GM12878 (cell line): ENCODE results near the gene NPAS3. TPM values are rescaled to one million over a fixed set of nuclear protein-coding genes. Genes with fewer than 3 reads are reported as not detected.

Source experiments
- ATAC-seq: fragments of 200-7000 bp; cut with Tn5 transposase; 3 replicates; pipeline ENCODE4 v1.9.1; 2020; ENCODE audit warnings: mild to moderate bottlenecking, moderate library complexity
- BruUV-seq: library from RNA; stranded (reverse); fragments of 400-500 nt; replicated peaks from 2 replicates; lab custom pipeline; 2021; lab: Mats Ljungman, UMichigan
- CTCF ChIA-PET: fragments of 300-600 bp; sonication (Branson Sonifier 250); formaldehyde crosslinking; extraction: SDS; loops from one replicate; lab custom pipeline; 2021; ENCODE audit warnings: inconsistent platforms; lab: Yijun Ruan, JAX
- POLR2A ChIA-PET: fragments of 350-600 bp; formaldehyde crosslinking; extraction: SDS; loops from one replicate; lab custom pipeline; 2021; ENCODE audit warnings: inconsistent platforms; lab: Charles Lee
- RAD21 ChIA-PET: fragments of 300-600 bp; sonication (Branson Sonifier 250); formaldehyde crosslinking; loops from one replicate; lab custom pipeline; 2023; ENCODE audit warnings: antibody characterized with exemption; ENCODE audit not compliant: unreplicated experiment; lab: Charles Lee
- SMC1A ChIA-PET: fragments of 300-600 bp; sonication (Branson Sonifier 250); formaldehyde crosslinking; loops from one replicate; lab custom pipeline; 2023; ENCODE audit not compliant: unreplicated experiment, uncharacterized antibody; lab: Charles Lee
- DNase-seq: peaks from one replicate; pipeline ENCODE4 v3.0.0-alpha.2; 2011; ENCODE audit warnings: low read depth, low spot score
- FAIRE-seq: peaks from 3 replicates; lab custom pipeline; 2011; peaks lifted over from hg19 to GRCh38; lab: Jason Lieb, UNC
- H2AFZ ChIP-seq: 2 replicates; pipeline ENCODE4 v1.6.0; 2011; ENCODE audit warnings: low read depth, low read length, control low read depth; ENCODE audit not compliant: control insufficient read depth
- H3K27ac ChIP-seq: 2 replicates; pipeline ENCODE4 v1.5.1; 2011; ENCODE audit warnings: control low read depth; ENCODE audit not compliant: control insufficient read depth, insufficient read depth
- H3K27me3 ChIP-seq, 2 experiments: replicated peaks in 1 of 2; 2 replicates each; pipeline versions ENCODE4 v1.6.0 to v1.6.1; 2011; ENCODE audit warnings: low read length in 1 of 2; ENCODE audit not compliant: control insufficient read depth in 2 of 2, insufficient read depth in 2 of 2
- H3K36me3 ChIP-seq, 2 experiments: 2 replicates each; pipeline ENCODE4 v1.5.1; 2011; ENCODE audit warnings: low read length in 1 of 2; ENCODE audit not compliant: control insufficient read depth in 2 of 2, insufficient read depth in 2 of 2
- H3K4me1 ChIP-seq: 2 replicates; pipeline ENCODE4 v1.6.1; 2011; ENCODE audit warnings: mild to moderate bottlenecking, low read length, moderate library complexity, mixed read lengths; ENCODE audit not compliant: control insufficient read depth, insufficient read depth
- H3K4me2 ChIP-seq: 2 replicates; pipeline ENCODE4 v1.6.0; 2011; ENCODE audit warnings: control low read depth; ENCODE audit not compliant: control insufficient read depth, insufficient read depth
- H3K4me3 ChIP-seq: fragments of 200-600 bp; sonication (generic); 2 replicates; pipeline ENCODE4 v1.5.1; 2016
- H3K79me2 ChIP-seq: 2 replicates; pipeline ENCODE4 v1.6.0; 2011; ENCODE audit warnings: low read length; ENCODE audit not compliant: control insufficient read depth, insufficient read depth
- H3K9ac ChIP-seq: 2 replicates; pipeline ENCODE4 v1.8.0; 2011; ENCODE audit warnings: low read length, control low read depth, mixed read lengths; ENCODE audit not compliant: control insufficient read depth, insufficient read depth
- H3K9me3 ChIP-seq: replicated peaks from 3 replicates; pipeline ENCODE4 v1.5.1; 2011; ENCODE audit warnings: mild to moderate bottlenecking, low read length; ENCODE audit not compliant: control insufficient read depth, insufficient read depth
- H4K20me1 ChIP-seq: 2 replicates; pipeline ENCODE4 v1.6.0; 2011; ENCODE audit not compliant: control insufficient read depth, insufficient read depth
- CHD2 ChIP-seq: IDR thresholded peaks from 2 replicates; pipeline ENCODE4 v1.6.1; 2011; ENCODE audit warnings: low read depth, low read length, improper control_type of control experiment, borderline replicate concordance
- WRNIP1 ChIP-seq: IDR thresholded peaks from 2 replicates; pipeline ENCODE4 v1.6.1; 2011; ENCODE audit warnings: low read depth, low read length, improper control_type of control experiment, borderline replicate concordance
- WGBS: methylation state at CpG from one replicate; pipeline ENCODE4 v1.1.6; 2016; ENCODE audit warnings: low lambda C conversion rate; ENCODE audit not compliant: insufficient replicate concordance, insufficient coverage; ENCODE audit errors: missing lambda C conversion rate; 5-methylcytosine and 5-hydroxymethylcytosine counted together
- in situ Hi-C: fragments of 300-500 bp; cut with MboI; formaldehyde crosslinking; loops from 9 replicates; pipeline ENCODE4 v1.14.3; 2018; ENCODE audit warnings: mixed read lengths
- intact Hi-C: fragments of 100-400 bp; cut with micrococcal nuclease; formaldehyde crosslinking; loops from one replicate; pipeline ENCODE4 v1.14.2; 2022; ENCODE audit not compliant: unreplicated experiment
- polyA plus RNA-seq, 11 experiments: library from polyadenylated mRNA; depleted of rRNA in 4 of 11; unstranded in 6 of 11; stranded (reverse) in 5 of 11; fragments of >200 nt; fragmentation: Nextera tagmentation in 4 of 11; fragmentation: Illumina TruSeq in 1 of 11; extraction: Ambion mirVana in 4 of 11; extraction: Trizol in 1 of 11; gene quantifications; 1 replicate in 1 of 11; 2 replicates in 10 of 11; pipeline versions ENCODE4 v1.2.1 to v1.2.3, GENCODE V29; 2011 to 2016; ENCODE audit warnings: inconsistent platforms in 2 of 11, missing spikeins in 2 of 11, low read depth in 1 of 11
- total RNA-seq, 4 experiments: library from RNA; depleted of rRNA in 3 of 4; stranded (reverse); fragments of >200 nt in 3 of 4; fragmentation: Illumina TruSeq in 1 of 4; extraction: Trizol in 1 of 4; gene quantifications; 2 replicates each; pipeline versions ENCODE4 v1.2.1 to v1.2.3, GENCODE V29; 2013 to 2021
- TF ChIP-seq, protein P1 (sequence below): IDR thresholded peaks from 2 replicates; pipeline ENCODE4 v1.6.1; 2011; ENCODE audit warnings: borderline replicate concordance, low read depth, mild to moderate bottlenecking, moderate library complexity, mixed read lengths, low read length; ENCODE audit not compliant: insufficient read depth; ENCODE audit errors: extremely low read length
- TF ChIP-seq, protein P2 (sequence below): fragments of 450-650 bp; IDR thresholded peaks from 2 replicates; pipeline ENCODE4 v1.6.1; 2017; ENCODE audit warnings: mild to moderate bottlenecking, moderate library complexity

The NPAS3 gene
- total and polyA plus RNA-seq, 10 of the 15 experiments (the other 5 are each of a cell fraction or from before 2014, with no cell fraction given): under 0.01 to 2.7 (median 0.03) TPM; not detected in 6

DNA sequence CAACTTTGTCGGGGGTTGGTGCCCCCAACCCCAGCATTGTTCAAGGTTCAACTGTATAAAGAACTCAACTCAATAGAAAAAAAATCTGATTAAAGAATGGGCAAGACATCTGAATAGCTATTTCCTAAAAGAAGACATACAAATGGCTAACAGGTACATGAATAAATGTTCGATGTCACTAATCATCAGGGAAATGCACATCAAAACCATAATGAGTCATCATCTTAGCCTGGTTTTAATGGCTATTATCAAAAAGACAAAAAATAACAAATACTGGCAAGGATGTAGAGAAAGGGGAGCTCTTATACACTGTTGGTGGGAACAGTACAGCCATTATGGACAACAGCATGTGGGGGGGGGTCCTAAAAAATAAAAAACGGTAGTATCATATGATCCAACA is 28.7 kb downstream of the NPAS3 start:
- ChIA-PET RAD21 (no interaction called here), CTCF (no interaction called here), POLR2A (no interaction called here)
- ATAC-seq (no peak), FAIRE-seq (no peak), DNase-seq (no peak)
- Histone ChIP-seq H3K9me3 (no peaks in the 10 kb centered on the region), H4K20me1 (no peaks in the 10 kb centered on the region), H2AFZ (no peak overlapping the region), H3K27ac (no peak overlapping the region), H3K4me1 (no peaks in the 10 kb centered on the region)
- 13% methylated on average over 3 of the region's 3 CpGs for WGBS
- intact Hi-C loops (no loop called here), in situ Hi-C loops (no loop called here)
- BruUV-seq: no TSS peak
- TF ChIP-seq, protein P1, sequence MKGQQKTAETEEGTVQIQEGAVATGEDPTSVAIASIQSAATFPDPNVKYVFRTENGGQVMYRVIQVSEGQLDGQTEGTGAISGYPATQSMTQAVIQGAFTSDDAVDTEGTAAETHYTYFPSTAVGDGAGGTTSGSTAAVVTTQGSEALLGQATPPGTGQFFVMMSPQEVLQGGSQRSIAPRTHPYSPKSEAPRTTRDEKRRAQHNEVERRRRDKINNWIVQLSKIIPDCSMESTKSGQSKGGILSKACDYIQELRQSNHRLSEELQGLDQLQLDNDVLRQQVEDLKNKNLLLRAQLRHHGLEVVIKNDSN: no peak
- TF ChIP-seq CHD2 (no peak), WRNIP1 (no peak)
- TF ChIP-seq, protein P2, sequence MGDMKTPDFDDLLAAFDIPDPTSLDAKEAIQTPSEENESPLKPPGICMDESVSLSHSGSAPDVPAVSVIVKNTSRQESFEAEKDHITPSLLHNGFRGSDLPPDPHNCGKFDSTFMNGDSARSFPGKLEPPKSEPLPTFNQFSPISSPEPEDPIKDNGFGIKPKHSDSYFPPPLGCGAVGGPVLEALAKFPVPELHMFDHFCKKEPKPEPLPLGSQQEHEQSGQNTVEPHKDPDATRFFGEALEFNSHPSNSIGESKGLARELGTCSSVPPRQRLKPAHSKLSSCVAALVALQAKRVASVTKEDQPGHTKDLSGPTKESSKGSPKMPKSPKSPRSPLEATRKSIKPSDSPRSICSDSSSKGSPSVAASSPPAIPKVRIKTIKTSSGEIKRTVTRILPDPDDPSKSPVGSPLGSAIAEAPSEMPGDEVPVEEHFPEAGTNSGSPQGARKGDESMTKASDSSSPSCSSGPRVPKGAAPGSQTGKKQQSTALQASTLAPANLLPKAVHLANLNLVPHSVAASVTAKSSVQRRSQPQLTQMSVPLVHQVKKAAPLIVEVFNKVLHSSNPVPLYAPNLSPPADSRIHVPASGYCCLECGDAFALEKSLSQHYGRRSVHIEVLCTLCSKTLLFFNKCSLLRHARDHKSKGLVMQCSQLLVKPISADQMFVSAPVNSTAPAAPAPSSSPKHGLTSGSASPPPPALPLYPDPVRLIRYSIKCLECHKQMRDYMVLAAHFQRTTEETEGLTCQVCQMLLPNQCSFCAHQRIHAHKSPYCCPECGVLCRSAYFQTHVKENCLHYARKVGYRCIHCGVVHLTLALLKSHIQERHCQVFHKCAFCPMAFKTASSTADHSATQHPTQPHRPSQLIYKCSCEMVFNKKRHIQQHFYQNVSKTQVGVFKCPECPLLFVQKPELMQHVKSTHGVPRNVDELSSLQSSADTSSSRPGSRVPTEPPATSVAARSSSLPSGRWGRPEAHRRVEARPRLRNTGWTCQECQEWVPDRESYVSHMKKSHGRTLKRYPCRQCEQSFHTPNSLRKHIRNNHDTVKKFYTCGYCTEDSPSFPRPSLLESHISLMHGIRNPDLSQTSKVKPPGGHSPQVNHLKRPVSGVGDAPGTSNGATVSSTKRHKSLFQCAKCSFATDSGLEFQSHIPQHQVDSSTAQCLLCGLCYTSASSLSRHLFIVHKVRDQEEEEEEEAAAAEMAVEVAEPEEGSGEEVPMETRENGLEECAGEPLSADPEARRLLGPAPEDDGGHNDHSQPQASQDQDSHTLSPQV: no peak
- TF ChIP-seq, all 136 proteins: peak for 0
- no peaks in the 10 kb centered on the region for H3K36me3 ChIP-seq
- H3K4me2 ChIP-seq: no peak overlapping the region
- no peaks in the 10 kb centered on the region for H3K79me2 ChIP-seq
- no peaks in the 10 kb centered on the region for H3K27me3 ChIP-seq
- no peak overlapping the region for H3K4me3 ChIP-seq
- SMC1A ChIA-PET: no interaction called here
- H3K9ac ChIP-seq: no peak overlapping the region
